Activated naive CD4-positive, alpha-beta T cell treated with anti-CD3 and anti-CD28 coated beads, Interleukin-2, amount 50 U/mL, for 16 hours (primary cell): ENCODE data around the gene SP5.
A peak's percentile ranks its signal among the peaks of the same experiment; 100 is the strongest.
"Not testable (repeated sequence)": the region's sequence is repeated elsewhere in the genome, so short reads cannot be mapped to it uniquely, and the experiment has no call there.

Experiments
- DNase-seq: peaks from one replicate; pipeline ENCODE4 v3.0.0-alpha.2; 2020

The SP5 gene

GRCh38 chr2:170711774-170712652 is 3.1 kb upstream of the SP5 start:
- peak; percentile 14 for DNase-seq

DNA sequence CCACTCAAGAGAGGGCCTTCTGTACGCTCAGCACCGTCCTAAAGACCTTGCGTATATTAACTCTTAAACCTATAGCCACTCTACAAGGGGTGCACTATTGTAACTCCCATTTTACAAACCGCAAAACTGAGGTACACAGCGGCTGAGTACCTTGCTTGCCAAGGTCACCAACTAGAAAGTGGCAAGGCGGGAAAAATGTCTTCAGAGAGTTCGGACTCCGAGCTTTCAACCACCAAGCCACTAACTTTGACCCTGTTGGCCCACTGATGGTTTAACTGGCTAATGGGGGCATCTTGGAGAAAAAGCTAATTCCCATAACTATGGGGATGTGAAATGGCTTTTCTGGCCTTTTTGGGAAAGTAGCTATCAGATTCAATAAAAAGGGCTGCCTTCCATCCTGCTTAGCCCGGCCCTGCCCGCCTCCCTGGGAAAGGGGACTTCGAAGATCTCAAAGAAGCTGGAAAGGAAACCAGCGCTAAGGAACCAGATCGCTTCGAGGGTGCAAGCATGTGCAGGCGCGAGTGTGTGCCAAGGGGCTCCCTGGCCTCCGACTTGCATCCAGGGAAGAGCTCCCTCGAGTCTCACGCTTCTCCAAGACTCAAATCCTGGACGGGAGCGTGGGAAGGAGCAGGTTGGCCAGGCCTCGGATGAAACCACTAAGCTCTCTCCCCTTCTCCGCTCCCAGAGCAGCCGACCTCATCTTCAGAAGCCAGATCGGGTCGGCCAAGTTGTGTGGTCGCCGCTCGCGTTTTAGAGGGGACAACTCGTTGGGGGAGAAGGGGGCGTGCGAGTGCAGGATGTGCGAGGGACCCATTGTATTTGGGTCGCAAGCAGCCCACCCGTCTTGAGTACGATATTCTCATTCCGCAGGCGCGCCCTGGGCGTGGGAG is 2.2 kb upstream of the SP5 start:
- DNase-seq: no peak

- DNase-seq: peak; percentile 18
Observed at GRCh38 chr2:170713543-170714380, 1.4 kb upstream of the SP5 start.

DNA sequence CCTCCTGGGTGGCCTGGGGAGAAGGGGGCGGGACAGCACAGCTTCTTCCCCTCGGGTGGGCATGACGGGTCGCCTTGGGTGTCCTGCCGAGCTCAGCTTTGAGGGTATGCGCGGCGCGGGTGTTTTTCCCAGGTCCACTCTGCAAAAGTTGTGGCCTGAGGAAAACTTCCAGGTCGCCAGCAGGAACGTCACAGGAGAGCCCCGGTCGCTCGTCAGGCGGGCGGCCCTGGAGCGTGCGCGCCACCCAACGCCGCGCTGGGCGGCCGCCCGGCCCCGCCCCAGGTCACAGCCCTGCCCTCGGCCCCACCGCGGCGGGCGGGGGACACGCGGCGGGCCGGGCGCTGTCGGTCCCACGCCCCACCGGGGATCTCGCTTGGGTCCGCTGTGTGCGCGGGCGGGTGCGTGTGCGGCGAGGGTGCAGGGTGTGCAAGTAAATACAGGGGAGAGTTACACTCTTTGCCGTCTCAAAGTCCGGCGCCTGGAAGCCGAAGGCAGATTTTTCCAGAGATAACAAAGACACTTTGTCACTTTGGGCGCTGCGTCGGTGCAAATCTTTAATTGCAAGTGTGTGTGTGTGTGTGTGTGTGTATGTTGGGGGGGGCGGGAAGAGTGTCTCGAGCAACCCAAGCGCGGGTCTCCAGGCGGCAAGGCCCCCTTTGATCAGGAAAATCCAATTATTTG is 616 bp upstream of the SP5 start:
- DNase-seq: peak; percentile 20

DNA sequence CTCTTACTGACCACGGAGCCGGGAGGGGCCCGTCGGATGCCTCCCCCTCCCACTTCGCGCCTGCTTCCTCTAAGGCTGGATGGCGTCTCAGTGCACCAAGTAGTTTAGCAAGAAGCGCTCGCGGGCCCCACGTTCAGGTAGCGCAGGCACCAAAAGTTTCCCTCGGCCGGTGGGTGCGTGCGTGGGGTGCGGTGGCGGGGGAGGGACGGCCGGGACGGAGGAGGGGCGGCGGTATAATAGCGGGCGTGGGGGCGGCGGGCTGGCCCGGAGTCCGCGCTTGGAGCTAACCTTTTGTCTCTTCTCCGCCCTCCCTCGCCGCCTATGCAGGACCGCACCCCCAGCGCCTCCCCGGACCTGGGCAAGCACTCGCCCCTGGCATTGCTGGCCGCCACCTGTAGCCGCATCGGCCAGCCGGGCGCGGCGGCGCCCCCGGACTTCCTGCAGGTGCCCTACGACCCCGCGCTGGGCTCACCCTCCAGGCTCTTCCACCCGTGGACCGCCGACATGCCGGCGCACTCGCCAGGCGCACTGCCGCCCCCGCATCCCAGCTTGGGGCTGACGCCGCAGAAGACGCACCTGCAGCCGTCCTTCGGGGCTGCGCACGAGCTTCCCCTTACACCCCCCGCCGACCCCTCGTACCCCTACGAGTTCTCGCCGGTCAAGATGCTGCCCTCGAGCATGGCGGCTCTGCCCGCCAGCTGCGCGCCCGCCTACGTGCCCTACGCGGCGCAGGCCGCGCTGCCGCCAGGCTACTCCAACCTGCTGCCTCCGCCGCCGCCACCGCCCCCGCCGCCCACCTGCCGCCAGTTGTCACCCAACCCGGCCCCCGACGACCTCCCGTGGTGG is 1.0 kb downstream of the SP5 start:
- peak; percentile 19 for DNase-seq

DNA sequence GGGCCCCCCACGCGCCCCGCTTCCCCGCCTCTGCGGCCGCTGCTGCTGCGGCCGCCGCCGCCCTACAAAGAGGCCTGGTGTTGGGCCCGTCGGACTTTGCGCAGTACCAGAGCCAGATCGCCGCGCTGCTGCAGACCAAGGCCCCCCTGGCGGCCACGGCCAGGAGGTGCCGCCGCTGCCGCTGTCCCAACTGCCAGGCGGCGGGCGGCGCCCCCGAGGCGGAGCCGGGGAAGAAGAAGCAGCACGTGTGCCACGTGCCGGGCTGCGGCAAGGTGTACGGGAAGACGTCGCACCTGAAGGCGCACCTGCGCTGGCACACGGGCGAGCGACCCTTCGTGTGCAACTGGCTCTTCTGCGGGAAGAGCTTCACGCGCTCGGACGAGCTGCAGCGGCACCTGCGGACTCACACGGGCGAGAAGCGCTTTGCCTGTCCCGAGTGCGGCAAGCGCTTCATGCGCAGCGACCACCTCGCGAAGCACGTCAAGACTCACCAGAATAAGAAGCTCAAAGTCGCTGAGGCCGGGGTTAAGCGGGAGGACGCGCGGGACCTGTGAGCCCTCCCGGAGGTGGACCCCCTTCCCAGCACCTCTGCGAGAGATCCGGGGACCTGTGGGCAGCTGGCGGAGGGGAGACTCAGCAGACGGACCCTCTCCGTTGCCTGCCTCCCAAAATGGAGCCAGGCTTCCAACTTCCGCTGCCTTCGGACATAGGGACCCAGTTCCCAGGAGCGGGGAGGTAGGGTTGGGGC is 1.9 kb downstream of the SP5 start:
- DNase-seq: peak; percentile 43

DNA sequence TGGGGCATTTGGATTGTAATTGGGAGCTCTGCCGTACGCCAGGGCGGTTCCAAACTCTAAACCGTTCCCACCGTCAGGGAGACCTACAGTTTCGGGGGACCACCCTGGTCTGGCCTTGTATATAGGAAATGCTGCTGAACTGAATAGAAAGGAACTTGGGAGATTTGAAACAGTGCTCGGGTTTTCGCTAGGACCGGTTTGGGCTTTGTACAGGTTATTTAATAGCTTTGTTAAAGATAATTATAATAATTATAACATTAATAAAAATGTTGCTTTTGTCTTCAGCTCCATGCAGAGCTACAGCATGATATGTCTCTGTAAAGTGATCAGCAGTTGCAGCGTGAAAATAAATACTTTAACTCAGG is 2.4 kb downstream of the SP5 start:
- DNase-seq: no peak

- DNase-seq: no peak
Observed at GRCh38 chr2:170717991-170718589, 3.0 kb downstream of the SP5 start.

- DNase-seq: no peak
Observed at GRCh38 chr2:170719810-170720209, 4.7 kb downstream of the SP5 start.

GRCh38 chr2:170721678-170722077 is 6.5 kb downstream of the SP5 start:
- no peak for DNase-seq

GRCh38 chr2:170722301-170722700 is 7.2 kb downstream of the SP5 start:
- no peak for DNase-seq

DNA sequence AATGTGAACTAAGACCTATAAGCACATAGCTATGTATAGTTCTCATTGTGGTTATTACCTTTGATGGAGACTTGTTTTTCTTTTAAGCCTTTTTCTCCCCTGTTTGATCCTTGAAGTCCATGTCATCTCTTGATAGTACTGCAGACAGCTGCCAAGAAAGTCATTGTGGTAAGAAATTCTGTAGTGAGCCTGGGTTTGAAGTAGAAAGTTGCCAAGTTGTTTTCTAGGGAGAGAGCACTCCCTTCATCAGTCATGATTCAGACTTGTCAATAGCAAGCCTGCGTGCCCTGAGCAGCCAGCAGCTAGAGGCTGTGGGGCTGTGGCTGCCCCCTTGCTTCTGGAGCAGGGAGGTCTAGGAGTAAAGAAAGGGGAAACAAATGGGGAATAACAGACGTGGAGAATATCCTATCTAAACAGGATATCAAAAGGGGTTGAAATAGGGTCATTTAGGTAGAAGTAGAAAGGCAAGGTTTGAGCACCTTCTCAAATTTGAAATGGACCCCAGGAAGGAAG is 8.4 kb downstream of the SP5 start:
- no peak for DNase-seq

DNA sequence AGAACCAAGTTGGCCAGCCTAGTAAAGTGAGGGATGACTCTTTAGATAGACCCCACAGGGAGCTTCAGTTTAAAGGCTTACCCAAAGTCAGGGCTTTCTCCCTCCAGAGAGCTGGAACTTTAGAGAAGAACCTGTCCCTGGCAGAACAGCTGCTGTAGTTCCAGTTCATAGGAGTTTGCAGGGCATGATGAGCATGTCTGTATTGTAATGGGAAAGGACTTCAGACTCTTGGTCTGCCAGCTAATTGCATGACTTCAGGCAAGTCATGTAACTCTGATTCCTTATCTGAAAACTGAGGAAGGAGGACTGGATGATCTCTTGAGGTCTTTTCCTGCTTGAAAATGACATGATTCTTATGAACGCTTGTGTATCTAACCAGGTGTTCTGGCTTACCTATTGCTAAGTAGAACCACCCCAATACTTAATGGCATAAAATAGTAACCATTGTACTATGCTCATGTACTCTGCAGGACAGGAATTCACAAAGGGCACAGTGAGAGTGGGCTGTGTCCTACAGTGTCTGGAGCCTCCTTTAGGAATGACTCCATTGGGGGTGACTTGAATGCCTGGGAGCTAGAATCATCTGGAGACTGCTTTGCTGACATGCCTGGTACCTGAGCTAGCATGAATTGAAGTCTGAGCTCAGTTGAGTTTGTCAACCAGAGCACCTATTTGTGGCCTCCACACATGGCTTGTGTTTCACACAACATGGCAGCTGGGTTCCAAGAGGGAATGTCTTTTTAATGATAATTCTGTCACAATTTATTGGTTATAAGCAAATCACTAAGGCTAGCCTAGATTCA is 18.9 kb downstream of the SP5 start:
- DNase-seq: no peak

GRCh38 chr2:170734601-170735000 is 19.5 kb downstream of the SP5 start:
- not testable (repeated sequence) for DNase-seq

- no peak for DNase-seq
Observed at GRCh38 chr2:170736628-170737027, 21.5 kb downstream of the SP5 start.

DNA sequence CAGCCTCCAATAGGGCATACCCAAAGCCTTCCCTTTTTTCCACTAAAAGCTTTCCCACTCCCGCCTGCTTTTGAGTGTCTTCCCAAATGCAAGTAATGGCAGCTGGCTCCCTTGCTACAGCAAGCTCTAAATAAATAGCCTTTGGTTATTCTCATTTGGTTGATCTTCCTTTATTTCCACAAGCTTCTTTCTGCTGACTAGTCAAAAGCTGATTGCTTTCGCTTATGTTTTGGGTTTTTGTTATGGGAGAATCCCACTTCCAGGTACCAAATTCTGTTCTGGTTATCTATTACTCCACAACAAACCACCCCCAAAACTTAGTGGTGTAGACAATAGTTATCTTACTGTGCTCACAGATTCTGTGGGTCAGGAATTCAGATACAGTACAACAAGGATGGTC is 22.3 kb downstream of the SP5 start:
- no peak for DNase-seq

DNA sequence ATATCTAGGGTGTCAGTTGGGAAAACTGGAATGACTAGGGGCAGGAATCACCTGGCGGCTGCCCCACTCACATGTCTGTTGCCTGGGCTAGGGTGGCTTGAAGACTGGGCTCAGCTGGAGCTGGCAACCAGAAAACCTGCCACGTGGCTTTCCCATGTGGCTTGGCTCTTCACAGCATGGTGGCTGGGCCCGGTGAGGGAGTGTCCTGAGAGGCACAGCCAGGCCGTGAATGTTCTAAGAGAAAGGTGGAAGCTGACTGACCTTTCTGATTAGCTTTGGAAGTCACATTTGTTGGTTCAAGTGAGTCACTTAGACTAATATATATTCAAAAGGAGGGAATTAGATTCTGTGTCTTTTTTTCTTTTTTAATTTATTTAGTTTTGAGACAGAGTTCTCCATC is 22.7 kb downstream of the SP5 start:
- DNase-seq: no peak

DNA sequence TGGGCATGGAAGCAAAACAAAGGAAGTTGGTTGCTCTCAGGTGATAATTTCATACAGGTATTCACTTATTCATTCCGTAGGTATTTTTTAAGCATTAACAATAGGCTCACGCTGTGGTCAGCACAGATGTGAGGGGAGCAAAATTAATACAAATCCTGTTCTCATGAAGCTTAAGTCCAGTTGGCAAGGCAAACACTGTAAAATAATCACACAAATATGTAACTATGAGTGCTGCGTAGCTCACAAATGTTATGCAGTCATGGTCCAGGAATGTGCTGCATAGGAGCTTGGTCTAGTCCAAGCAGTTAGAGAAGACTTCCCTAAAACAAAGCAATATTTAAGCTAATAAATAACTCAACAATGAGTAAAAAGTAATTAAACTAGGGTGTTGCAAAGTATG is 23.9 kb downstream of the SP5 start:
- DNase-seq: no peak

- no peak for DNase-seq
Observed at GRCh38 chr2:170739507-170740046, 24.4 kb downstream of the SP5 start.
